ENCODE measurements around the gene CEP63. TPM values are rescaled to one million over a fixed set of nuclear protein-coding genes. Genes with fewer than 3 reads are reported as not detected.

The CEP63 gene
- total RNA-seq, 1 experiment from 2014 or later: 19.1 TPM

- no peaks in the 10 kb centered on the region for H3K9me3 ChIP-seq (ENCODE audit: control insufficient read depth in 1 of 2, insufficient read depth in 1 of 2, low read depth in 1 of 2, low read length in 2 of 2)
- DNase-seq (ENCODE audit: low read depth, low spot score): no peak
- ATAC-seq: no peak
- no peaks in the 10 kb centered on the region for H3K9me2 ChIP-seq (ENCODE audit: insufficient read depth)
- BruUV-seq (replicated peaks): no TSS peak
- H2AFZ ChIP-seq (ENCODE audit: low read depth, low read length, poor library complexity, severe bottlenecking): no peak overlapping the region
- H4K20me1 ChIP-seq (ENCODE audit: insufficient read depth): no peaks in the 10 kb centered on the region
- intact Hi-C loops (cut with micrococcal nuclease): no loop called here
- H3K4me1 ChIP-seq (ENCODE audit: control insufficient read depth in 1 of 2, insufficient read depth in 2 of 2, low read length in 2 of 2): no peaks in the 10 kb centered on the region
- ChIA-PET CTCF (no interaction called here), RAD21 (ENCODE audit: low non-redundant PET in 1 of 2, low total read pairs in 2 of 2, uncharacterized antibody in 2 of 2, unreplicated experiment in 2 of 2) (no interaction called here), POLR2A (no interaction called here)
- no peaks in the 10 kb centered on the region for H3K36me3 ChIP-seq (ENCODE audit: control insufficient read depth in 1 of 2, insufficient read depth in 2 of 2, low read length in 2 of 2)
- no peaks in the 10 kb centered on the region for H3K27me3 ChIP-seq (ENCODE audit: insufficient read depth, low read length)
- no peak overlapping the region for H3K9ac ChIP-seq (ENCODE audit: low read length)
- no peak overlapping the region for H3K27ac ChIP-seq (ENCODE audit: low read depth, low read length)
- H3K4me3 ChIP-seq (replicated peaks in 1 of 2; ENCODE audit: low read depth in 1 of 2, low read length in 2 of 2): no peak overlapping the region
- H3K79me2 ChIP-seq (ENCODE audit: insufficient read depth, low read length): no peaks in the 10 kb centered on the region; the same call in 1 of the 2 replicates
- TF ChIP-seq POLR2AphosphoS5 (IDR thresholded peaks at IDR 0.05; ENCODE audit: low read depth, low read length) (no peak), EGR1 (IDR thresholded peaks at IDR 0.05; ENCODE audit: low read depth) (no peak), POLR2A (IDR thresholded peaks at IDR 0.05; ENCODE audit: borderline replicate concordance, extremely low read depth, insufficient read depth, insufficient read length) (no peak), EZH2 (IDR thresholded peaks at IDR 0.05) (no peak), RAD21 (IDR thresholded peaks at IDR 0.05; ENCODE audit: low read depth) (no peak), SRF (IDR thresholded peaks at IDR 0.05; ENCODE audit: low read depth) (no peak), SIN3A (IDR thresholded peaks at IDR 0.05; ENCODE audit: low read depth) (no peak), JUND (IDR thresholded peaks at IDR 0.05) (no peak), EZH2phosphoT487 (IDR thresholded peaks at IDR 0.05; ENCODE audit: borderline replicate concordance) (no peak)
- no peak overlapping the region for H3K4me2 ChIP-seq (ENCODE audit: low read length)
These were observed 31.9 kb downstream of the CEP63 start for GRCh38 chr3:134517791-134518190.

GRCh38 chr3:134522541-134522940 is 36.7 kb downstream of the CEP63 start:
- Histone ChIP-seq H3K79me2 (ENCODE audit: insufficient read depth, low read length) (no peaks in the 10 kb centered on the region; the same call in 1 of the 2 replicates), H3K9me2 (ENCODE audit: insufficient read depth) (no peaks in the 10 kb centered on the region), H3K9me3 (ENCODE audit: control insufficient read depth in 1 of 2, insufficient read depth in 1 of 2, low read depth in 1 of 2, low read length in 2 of 2) (no peaks in the 10 kb centered on the region), H3K27me3 (ENCODE audit: insufficient read depth, low read length) (no peaks in the 10 kb centered on the region), H3K36me3 (ENCODE audit: control insufficient read depth in 1 of 2, insufficient read depth in 2 of 2, low read length in 2 of 2) (no peaks in the 10 kb centered on the region), H4K20me1 (ENCODE audit: insufficient read depth) (no peaks in the 10 kb centered on the region), H3K4me1 (ENCODE audit: control insufficient read depth in 1 of 2, insufficient read depth in 2 of 2, low read length in 2 of 2) (no peaks in the 10 kb centered on the region), H3K4me2 (ENCODE audit: low read length) (no peak overlapping the region), H3K27ac (ENCODE audit: low read depth, low read length) (no peak overlapping the region), H2AFZ (ENCODE audit: low read depth, low read length, poor library complexity, severe bottlenecking) (no peak overlapping the region), H3K9ac (ENCODE audit: low read length) (no peak overlapping the region), H3K4me3 (replicated peaks in 1 of 2; ENCODE audit: low read depth in 1 of 2, low read length in 2 of 2) (no peak overlapping the region)
- CTCF ChIA-PET: no interaction called here
- TF ChIP-seq JUND (IDR thresholded peaks at IDR 0.05) (no peak), POLR2A (IDR thresholded peaks at IDR 0.05; ENCODE audit: borderline replicate concordance, extremely low read depth, insufficient read depth, insufficient read length) (no peak), EGR1 (IDR thresholded peaks at IDR 0.05; ENCODE audit: low read depth) (no peak), ATF3 (IDR thresholded peaks at IDR 0.05) (no peak)
- POLR2A ChIA-PET: no interaction called here
- DNase-seq (ENCODE audit: low read depth, low spot score) (no peak), ATAC-seq (no peak)
- no TSS peak for BruUV-seq (replicated peaks)
- RAD21 ChIA-PET (ENCODE audit: low non-redundant PET in 1 of 2, low total read pairs in 2 of 2, uncharacterized antibody in 2 of 2, unreplicated experiment in 2 of 2): no interaction called here
- intact Hi-C loops (cut with micrococcal nuclease): no loop called here

Measured in HCT116 (cell line).